IPS DF 4.7 (cell line): ENCODE results near the gene VGLL2.
"Not testable (repeated sequence)": the region's sequence is repeated elsewhere in the genome, so short reads cannot be mapped to it uniquely, and the experiment has no call there.

Experiments used
- DNase-seq: peaks from one replicate; pipeline ENCODE4 v3.0.0-alpha.2; 2013; ENCODE audit warnings: low spot score; ENCODE audit errors: extremely low read depth

The VGLL2 gene

GRCh38 chr6:117265410-117266256 is at the start of gene VGLL2:
TSS of gene VGLL2 (plus strand) at chr6:117265558. CDS start at chr6:117265764, 206 bp downstream.
- no peak for DNase-seq

- no peak for DNase-seq
Measured at GRCh38 chr6:117222861-117223260, 42.5 kb upstream of the VGLL2 start.

- DNase-seq, result no peak
Measured at GRCh38 chr6:117226778-117227177, 38.6 kb upstream of the VGLL2 start.

- no peak for DNase-seq
Measured at GRCh38 chr6:117227245-117227962, 38.0 kb upstream of the VGLL2 start.

- DNase-seq, result no peak
Measured at GRCh38 chr6:117228202-117228601, 37.2 kb upstream of the VGLL2 start.

- DNase-seq, result no peak
Measured at GRCh38 chr6:117229870-117230269, 35.5 kb upstream of the VGLL2 start.

- DNase-seq, result no peak
Measured at GRCh38 chr6:117231466-117231865, 33.9 kb upstream of the VGLL2 start.

- DNase-seq, result no peak
Measured at GRCh38 chr6:117232196-117232595, 33.2 kb upstream of the VGLL2 start.

GRCh38 chr6:117233145-117233544 is 32.2 kb upstream of the VGLL2 start:
- DNase-seq, result no peak

GRCh38 chr6:117237561-117237960 is 27.8 kb upstream of the VGLL2 start:
- no peak for DNase-seq

- not testable (repeated sequence) for DNase-seq
Measured at GRCh38 chr6:117244571-117244970, 20.8 kb upstream of the VGLL2 start.

- not testable (repeated sequence) for DNase-seq
Measured at GRCh38 chr6:117244979-117245378, 20.4 kb upstream of the VGLL2 start.

- no peak for DNase-seq
Measured at GRCh38 chr6:117253785-117254184, 11.6 kb upstream of the VGLL2 start.

- DNase-seq, result no peak
Measured at GRCh38 chr6:117262799-117263198, 2.6 kb upstream of the VGLL2 start.

GRCh38 chr6:117263353-117263927 is 1.9 kb upstream of the VGLL2 start:
- DNase-seq, result no peak

GRCh38 chr6:117264369-117264691 is 1.0 kb upstream of the VGLL2 start:
- DNase-seq, result no peak

- no peak for DNase-seq
Measured at GRCh38 chr6:117264692-117265409, 507 bp upstream of the VGLL2 start.

- no peak for DNase-seq
Measured at GRCh38 chr6:117266257-117267053, 1.1 kb downstream of the VGLL2 start.

GRCh38 chr6:117267054-117267347 is 1.6 kb downstream of the VGLL2 start:
- DNase-seq, result no peak

- DNase-seq, result no peak
Measured at GRCh38 chr6:117267766-117268534, 2.6 kb downstream of the VGLL2 start.
